AG04449 (cell line): ENCODE data around the gene PPP1R13B.

Experiments used
- CTCF ChIA-PET: fragments of 350-600 bp; formaldehyde crosslinking; extraction: SDS; loops from one replicate; lab custom pipeline; 2021; ENCODE audit warnings: antibody characterized with exemption; lab: Yijun Ruan, JAX
- POLR2A ChIA-PET: fragments of 400-600, 350-600 bp; formaldehyde crosslinking; extraction: SDS; loops from one replicate; lab custom pipeline; 2020; ENCODE audit warnings: antibody characterized with exemption, inconsistent platforms; lab: Yijun Ruan, JAX
- DNase-seq: peaks from one replicate; pipeline ENCODE4 v3.0.0-alpha.2; 2010; ENCODE audit warnings: low read depth, low spot score
- H3K4me3 ChIP-seq: 2 replicates; pipeline ENCODE4 v1.5.1; 2011; ENCODE audit warnings: low read depth, mild to moderate bottlenecking, control low read depth, low read length
- CTCF ChIP-seq: IDR thresholded peaks from one replicate; pipeline ENCODE4 v1.5.1; 2011; ENCODE audit warnings: mild to moderate bottlenecking, moderate library complexity, low read length, control low read depth, inconsistent platforms; ENCODE audit not compliant: insufficient read depth; ENCODE audit errors: missing control alignments

PPP1R13B gene

GRCh38 chr14:103847451-103848174 is at the start of gene PPP1R13B:
TSS of gene PPP1R13B (minus strand) at chr14:103847575. CDS start at chr14:103847307, 268 bp downstream.
- POLR2A ChIA-PET: no interaction called here

GRCh38 chr14:103896578-103896977 is 49.2 kb upstream of the PPP1R13B start:
- no peak for DNase-seq
- ChIA-PET CTCF (interaction anchor here (0.7 kb wide), 1 partner anchor 21 kb away, joined by 4 read pairs; no protein-coding TSS in a partner anchor), POLR2A (no interaction called here)
- TF ChIP-seq CTCF: no peak
- H3K4me3 ChIP-seq: no peak overlapping the region

More at GRCh38 chr14:103847451-103848174, at the start of gene PPP1R13B:
- H3K4me3 ChIP-seq: peak within 1 kb of the TSS; percentile 70
- CTCF ChIA-PET: no interaction called here
- DNase-seq: no peak
- TF ChIP-seq CTCF: no peak

- CTCF ChIA-PET: no interaction called here
- no peak for TF ChIP-seq CTCF
Observed at GRCh38 chr14:103894723-103895059, 47.3 kb upstream of the PPP1R13B start.

GRCh38 chr14:103894034-103894722 is 46.8 kb upstream of the PPP1R13B start:
- no peak for TF ChIP-seq CTCF
- POLR2A ChIA-PET: no interaction called here

More at GRCh38 chr14:103894723-103895059, 47.3 kb upstream of the PPP1R13B start:
- no peak for DNase-seq
- no peak overlapping the region for H3K4me3 ChIP-seq
- POLR2A ChIA-PET: no interaction called here

GRCh38 chr14:103892247-103892646 is 44.9 kb upstream of the PPP1R13B start:
- POLR2A ChIA-PET: no interaction called here
- no peak for DNase-seq
- CTCF ChIA-PET: interaction anchor here (1.2 to 1.7 kb wide), 2 partner anchors 8 to 18 kb away, joined by 4 to 6 read pairs; no protein-coding TSS in a partner anchor
- H3K4me3 ChIP-seq: no peak overlapping the region
- no peak for TF ChIP-seq CTCF

More at GRCh38 chr14:103894034-103894722, 46.8 kb upstream of the PPP1R13B start:
- DNase-seq: no peak
- CTCF ChIA-PET: no interaction called here
- no peak overlapping the region for H3K4me3 ChIP-seq

- no peak overlapping the region for H3K4me3 ChIP-seq
- ChIA-PET POLR2A (no interaction called here), CTCF (interaction anchor here (1.2 kb wide), 1 partner anchor 9 kb away, joined by 6 read pairs; no protein-coding TSS in a partner anchor)
- no peak for DNase-seq
- no peak for TF ChIP-seq CTCF
Observed at GRCh38 chr14:103891667-103892215, 44.4 kb upstream of the PPP1R13B start.
